ENCODE results near the gene LHFPL6.

Gene LHFPL6

DNA sequence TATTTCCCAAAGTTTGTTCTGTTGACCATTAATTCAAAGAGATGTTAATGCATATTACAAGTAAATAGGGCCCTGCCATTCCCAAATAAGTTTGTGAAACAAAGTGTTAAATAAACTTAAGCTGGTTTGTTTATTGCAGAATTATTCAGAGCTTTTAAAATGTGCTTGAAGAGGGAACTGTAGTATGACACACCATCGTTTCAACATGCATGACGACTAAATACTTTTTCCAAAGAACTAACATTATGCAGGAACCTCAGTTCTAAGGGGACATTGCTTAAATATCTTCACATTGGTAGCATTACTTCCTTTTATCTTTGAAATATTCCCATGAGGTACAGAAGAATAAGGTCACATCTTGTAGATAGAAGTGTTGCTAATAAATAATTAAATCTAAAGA, 14.6 kb downstream of the LHFPL6 start:
- no peaks in the 10 kb centered on the region for H3K27me3 Mint-ChIP-seq (ENCODE audit: low read depth, poor library complexity)
- TF ChIP-seq, protein P1, sequence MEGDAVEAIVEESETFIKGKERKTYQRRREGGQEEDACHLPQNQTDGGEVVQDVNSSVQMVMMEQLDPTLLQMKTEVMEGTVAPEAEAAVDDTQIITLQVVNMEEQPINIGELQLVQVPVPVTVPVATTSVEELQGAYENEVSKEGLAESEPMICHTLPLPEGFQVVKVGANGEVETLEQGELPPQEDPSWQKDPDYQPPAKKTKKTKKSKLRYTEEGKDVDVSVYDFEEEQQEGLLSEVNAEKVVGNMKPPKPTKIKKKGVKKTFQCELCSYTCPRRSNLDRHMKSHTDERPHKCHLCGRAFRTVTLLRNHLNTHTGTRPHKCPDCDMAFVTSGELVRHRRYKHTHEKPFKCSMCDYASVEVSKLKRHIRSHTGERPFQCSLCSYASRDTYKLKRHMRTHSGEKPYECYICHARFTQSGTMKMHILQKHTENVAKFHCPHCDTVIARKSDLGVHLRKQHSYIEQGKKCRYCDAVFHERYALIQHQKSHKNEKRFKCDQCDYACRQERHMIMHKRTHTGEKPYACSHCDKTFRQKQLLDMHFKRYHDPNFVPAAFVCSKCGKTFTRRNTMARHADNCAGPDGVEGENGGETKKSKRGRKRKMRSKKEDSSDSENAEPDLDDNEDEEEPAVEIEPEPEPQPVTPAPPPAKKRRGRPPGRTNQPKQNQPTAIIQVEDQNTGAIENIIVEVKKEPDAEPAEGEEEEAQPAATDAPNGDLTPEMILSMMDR (IDR thresholded peaks at IDR 0.05) = no peak

DNA sequence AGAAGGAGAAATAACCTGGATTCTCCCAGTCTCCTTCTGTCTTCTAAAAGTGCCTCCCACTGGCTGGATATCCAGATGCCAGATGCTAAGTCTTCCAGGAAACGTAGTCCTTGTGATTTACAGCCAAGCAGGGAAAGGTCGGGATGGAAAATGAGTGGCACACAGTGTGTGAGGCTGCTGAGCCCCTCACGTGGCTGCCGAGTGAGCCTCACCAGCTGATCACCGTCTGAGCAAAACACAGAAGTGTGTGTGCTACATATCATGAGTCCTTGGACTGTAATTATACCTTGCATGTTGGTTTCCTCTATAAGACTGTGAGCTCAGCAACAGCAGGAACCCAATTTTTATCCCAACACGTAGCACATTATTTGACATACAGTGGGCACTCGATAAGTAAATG, 15.1 kb downstream of the LHFPL6 start:
- peaks cover 4% of the 10 kb centered on the region for H3K9me3 Mint-ChIP-seq
- H3K27ac Mint-ChIP-seq = no peak overlapping the region
- peaks cover 4% of the 10 kb centered on the region for H3K36me3 Mint-ChIP-seq (ENCODE audit: low read depth)
- H3K4me1 Mint-ChIP-seq = peaks cover 10% of the 10 kb centered on the region
- H3K27me3 Mint-ChIP-seq (ENCODE audit: low read depth, poor library complexity) = no peaks in the 10 kb centered on the region
- no peak overlapping the region for H3K4me3 Mint-ChIP-seq
- TF ChIP-seq, protein P1 (IDR thresholded peaks at IDR 0.05) = no peak
- DNase-seq = no peak

More for the DNA sequence above, 14.6 kb downstream of the LHFPL6 start:
- H3K4me1 Mint-ChIP-seq = peaks cover 10% of the 10 kb centered on the region
- peaks cover 4% of the 10 kb centered on the region for H3K9me3 Mint-ChIP-seq
- H3K27ac Mint-ChIP-seq = no peak overlapping the region
- H3K4me3 Mint-ChIP-seq = no peak overlapping the region
- no peak for DNase-seq
- H3K36me3 Mint-ChIP-seq (ENCODE audit: low read depth) = peaks cover 4% of the 10 kb centered on the region

DNA sequence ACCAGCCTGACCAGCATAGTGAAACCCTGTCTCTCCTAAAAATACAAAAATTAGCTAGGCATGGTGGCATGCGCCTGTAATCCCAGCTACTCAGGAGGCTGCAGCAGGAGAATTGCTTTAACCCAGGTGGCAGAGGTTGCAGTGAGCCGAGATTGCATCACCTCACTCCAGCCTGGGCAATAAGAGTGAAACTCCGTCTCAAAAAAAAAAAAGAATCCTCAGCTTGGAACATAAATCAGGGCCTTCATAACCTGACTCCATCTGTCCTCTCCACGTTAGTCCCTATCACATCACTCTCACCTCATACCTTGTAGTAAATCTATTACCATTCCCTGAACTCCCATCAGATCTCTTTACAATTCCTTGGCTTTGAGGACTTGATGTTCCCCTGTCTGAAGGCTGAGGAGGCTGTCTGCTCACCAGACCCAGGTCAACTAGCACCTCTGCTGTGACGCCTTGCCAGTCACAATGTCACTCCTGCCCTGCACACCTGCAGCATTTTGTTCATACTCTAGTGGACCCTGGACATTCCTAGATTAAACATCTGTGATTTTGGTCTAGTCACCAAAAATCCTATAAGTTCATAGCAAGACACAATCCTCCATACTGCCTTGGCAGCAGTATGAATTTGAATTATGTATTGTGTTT, 15.9 kb downstream of the LHFPL6 start:
- peaks cover 1% of the 10 kb centered on the region for H3K9me3 Mint-ChIP-seq
- peak overlapping the region; percentile 44 for H3K27ac Mint-ChIP-seq

DNA sequence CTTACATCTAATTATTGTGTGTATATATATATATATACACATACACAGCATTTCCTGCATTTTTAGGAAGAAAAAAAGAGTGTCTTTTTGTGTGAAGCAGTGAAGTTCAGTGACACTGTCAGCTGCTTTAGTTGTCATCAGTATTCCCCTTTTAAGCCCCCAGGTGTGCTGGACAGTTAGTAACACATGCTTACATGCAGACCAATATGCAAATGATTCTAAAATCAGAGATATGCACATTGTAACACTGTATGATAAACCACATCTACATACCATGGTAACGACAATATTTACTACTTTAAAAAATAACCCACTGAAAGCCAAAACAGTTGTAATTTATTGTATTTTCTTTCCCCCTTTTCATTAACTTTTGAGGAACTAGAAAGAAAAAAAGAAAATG, 16.8 kb downstream of the LHFPL6 start:
- TF ChIP-seq, protein P1 (IDR thresholded peaks at IDR 0.05) = no peak
- H3K27ac Mint-ChIP-seq = no peak overlapping the region
- H3K4me1 Mint-ChIP-seq = peaks cover 10% of the 10 kb centered on the region
- no peaks in the 10 kb centered on the region for H3K9me3 Mint-ChIP-seq
- no peak for DNase-seq
- H3K27me3 Mint-ChIP-seq (ENCODE audit: low read depth, poor library complexity) = no peaks in the 10 kb centered on the region
- H3K4me3 Mint-ChIP-seq = no peak overlapping the region
- H3K36me3 Mint-ChIP-seq (ENCODE audit: low read depth) = peaks cover 15% of the 10 kb centered on the region

More for the DNA sequence above, 15.9 kb downstream of the LHFPL6 start:
- Mint-ChIP-seq H3K27me3 (ENCODE audit: low read depth, poor library complexity) (no peaks in the 10 kb centered on the region), H3K4me3 (no peak overlapping the region), H3K36me3 (ENCODE audit: low read depth) (peaks cover 7% of the 10 kb centered on the region), H3K4me1 (peaks cover 10% of the 10 kb centered on the region)
- no peak for DNase-seq
- TF ChIP-seq, protein P1 (IDR thresholded peaks at IDR 0.05) = no peak

DNA sequence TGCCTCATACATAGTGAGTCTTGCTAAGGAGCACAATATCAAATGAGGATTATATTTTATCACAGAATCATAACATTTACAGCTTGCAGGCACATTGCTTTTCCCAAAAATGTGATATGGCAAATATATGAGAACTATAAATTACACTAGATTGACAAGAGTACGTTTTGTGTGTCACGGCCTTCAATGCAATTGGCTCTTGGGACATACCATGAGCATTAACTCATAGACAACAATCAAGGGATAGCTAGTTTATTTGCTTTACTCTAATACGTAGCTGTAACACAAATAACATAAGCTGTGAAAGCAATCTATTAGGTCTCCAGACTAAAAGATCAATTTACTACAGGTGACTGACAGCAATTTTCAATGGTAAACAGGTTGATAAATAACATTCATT, 17.8 kb downstream of the LHFPL6 start:
- Mint-ChIP-seq H3K9me3 (no peaks in the 10 kb centered on the region), H3K36me3 (ENCODE audit: low read depth) (peaks cover 17% of the 10 kb centered on the region), H3K4me1 (peaks cover 10% of the 10 kb centered on the region), H3K27ac (no peak overlapping the region), H3K4me3 (no peak overlapping the region), H3K27me3 (ENCODE audit: low read depth, poor library complexity) (no peaks in the 10 kb centered on the region)
- DNase-seq = no peak
- TF ChIP-seq, protein P1 (IDR thresholded peaks at IDR 0.05) = no peak
